ENCODE results near the gene ATP5ME.

The ATP5ME gene

DNA sequence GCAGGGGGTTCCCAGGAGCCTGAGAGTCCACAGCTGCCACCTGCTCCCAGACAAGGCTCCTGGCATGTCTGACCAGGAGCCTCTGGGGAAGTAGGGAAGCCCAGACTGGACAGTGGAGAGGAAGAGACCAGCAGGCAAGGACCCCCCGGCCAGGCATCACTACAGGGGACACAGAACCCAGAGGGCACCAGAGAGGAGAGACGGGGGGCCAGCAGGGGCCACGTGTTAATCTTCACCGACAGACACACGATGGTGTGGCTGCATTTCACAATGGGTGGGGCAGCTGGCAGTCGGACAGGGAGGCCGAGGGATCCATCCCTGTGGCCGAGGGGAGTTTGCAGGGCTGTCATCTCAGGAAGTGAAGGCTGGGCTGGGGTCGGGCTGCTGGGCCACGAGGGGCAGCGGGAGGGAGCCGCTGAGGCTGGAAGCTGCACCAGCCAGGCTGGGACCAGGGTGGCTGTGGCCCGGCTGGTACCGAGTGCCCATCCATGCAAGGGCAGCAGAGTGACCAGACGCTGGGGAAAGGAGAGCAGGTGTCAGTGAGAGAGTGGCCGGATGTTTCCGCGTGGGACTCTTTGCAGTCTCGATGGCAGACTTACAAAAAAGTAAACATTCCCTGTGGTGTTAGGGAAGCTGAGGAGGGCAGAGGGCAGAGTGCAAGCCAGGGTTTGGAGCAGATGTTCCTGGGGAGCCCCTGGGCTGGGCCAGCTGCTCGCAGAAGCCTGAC, 44.0 kb downstream of the ATP5ME start:
- Histone ChIP-seq H3K4me3 (replicated peaks; ENCODE audit: insufficient read depth, low read length) (no peak overlapping the region), H3K27me3 (ENCODE audit: insufficient read depth, poor library complexity, severe bottlenecking) (no peaks in the 10 kb centered on the region), H3K27ac (replicated peaks) (no peak overlapping the region)
- TF ChIP-seq, protein P1, sequence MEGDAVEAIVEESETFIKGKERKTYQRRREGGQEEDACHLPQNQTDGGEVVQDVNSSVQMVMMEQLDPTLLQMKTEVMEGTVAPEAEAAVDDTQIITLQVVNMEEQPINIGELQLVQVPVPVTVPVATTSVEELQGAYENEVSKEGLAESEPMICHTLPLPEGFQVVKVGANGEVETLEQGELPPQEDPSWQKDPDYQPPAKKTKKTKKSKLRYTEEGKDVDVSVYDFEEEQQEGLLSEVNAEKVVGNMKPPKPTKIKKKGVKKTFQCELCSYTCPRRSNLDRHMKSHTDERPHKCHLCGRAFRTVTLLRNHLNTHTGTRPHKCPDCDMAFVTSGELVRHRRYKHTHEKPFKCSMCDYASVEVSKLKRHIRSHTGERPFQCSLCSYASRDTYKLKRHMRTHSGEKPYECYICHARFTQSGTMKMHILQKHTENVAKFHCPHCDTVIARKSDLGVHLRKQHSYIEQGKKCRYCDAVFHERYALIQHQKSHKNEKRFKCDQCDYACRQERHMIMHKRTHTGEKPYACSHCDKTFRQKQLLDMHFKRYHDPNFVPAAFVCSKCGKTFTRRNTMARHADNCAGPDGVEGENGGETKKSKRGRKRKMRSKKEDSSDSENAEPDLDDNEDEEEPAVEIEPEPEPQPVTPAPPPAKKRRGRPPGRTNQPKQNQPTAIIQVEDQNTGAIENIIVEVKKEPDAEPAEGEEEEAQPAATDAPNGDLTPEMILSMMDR (IDR thresholded peaks at IDR 0.05; ENCODE audit: insufficient read depth, low read length), result no peak
- TF ChIP-seq POLR2AphosphoS5 (IDR thresholded peaks at IDR 0.05; ENCODE audit: low read depth), result no peak
- no peak for TF ChIP-seq GABPA (IDR thresholded peaks at IDR 0.05; ENCODE audit: low read depth)
- TF ChIP-seq, protein P2, sequence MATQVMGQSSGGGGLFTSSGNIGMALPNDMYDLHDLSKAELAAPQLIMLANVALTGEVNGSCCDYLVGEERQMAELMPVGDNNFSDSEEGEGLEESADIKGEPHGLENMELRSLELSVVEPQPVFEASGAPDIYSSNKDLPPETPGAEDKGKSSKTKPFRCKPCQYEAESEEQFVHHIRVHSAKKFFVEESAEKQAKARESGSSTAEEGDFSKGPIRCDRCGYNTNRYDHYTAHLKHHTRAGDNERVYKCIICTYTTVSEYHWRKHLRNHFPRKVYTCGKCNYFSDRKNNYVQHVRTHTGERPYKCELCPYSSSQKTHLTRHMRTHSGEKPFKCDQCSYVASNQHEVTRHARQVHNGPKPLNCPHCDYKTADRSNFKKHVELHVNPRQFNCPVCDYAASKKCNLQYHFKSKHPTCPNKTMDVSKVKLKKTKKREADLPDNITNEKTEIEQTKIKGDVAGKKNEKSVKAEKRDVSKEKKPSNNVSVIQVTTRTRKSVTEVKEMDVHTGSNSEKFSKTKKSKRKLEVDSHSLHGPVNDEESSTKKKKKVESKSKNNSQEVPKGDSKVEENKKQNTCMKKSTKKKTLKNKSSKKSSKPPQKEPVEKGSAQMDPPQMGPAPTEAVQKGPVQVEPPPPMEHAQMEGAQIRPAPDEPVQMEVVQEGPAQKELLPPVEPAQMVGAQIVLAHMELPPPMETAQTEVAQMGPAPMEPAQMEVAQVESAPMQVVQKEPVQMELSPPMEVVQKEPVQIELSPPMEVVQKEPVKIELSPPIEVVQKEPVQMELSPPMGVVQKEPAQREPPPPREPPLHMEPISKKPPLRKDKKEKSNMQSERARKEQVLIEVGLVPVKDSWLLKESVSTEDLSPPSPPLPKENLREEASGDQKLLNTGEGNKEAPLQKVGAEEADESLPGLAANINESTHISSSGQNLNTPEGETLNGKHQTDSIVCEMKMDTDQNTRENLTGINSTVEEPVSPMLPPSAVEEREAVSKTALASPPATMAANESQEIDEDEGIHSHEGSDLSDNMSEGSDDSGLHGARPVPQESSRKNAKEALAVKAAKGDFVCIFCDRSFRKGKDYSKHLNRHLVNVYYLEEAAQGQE (IDR thresholded peaks at IDR 0.05; ENCODE audit: insufficient replicate concordance, low read depth), result no peak
- no peak for TF ChIP-seq SPI1 (IDR thresholded peaks at IDR 0.05; ENCODE audit: borderline replicate concordance, low read depth)
- no peak for DNase-seq (ENCODE audit: low read depth in 1 of 2, low spot score in 1 of 2)

GRCh38 chr4:629636-629914, 44.5 kb downstream of the ATP5ME start:
- TF ChIP-seq, protein P2 (IDR thresholded peaks at IDR 0.05; ENCODE audit: insufficient replicate concordance, low read depth), result no peak
- TF ChIP-seq SPI1 (IDR thresholded peaks at IDR 0.05; ENCODE audit: borderline replicate concordance, low read depth), result no peak
- TF ChIP-seq GABPA (IDR thresholded peaks at IDR 0.05; ENCODE audit: low read depth), result no peak
- TF ChIP-seq POLR2AphosphoS5 (IDR thresholded peaks at IDR 0.05; ENCODE audit: low read depth), result no peak
- TF ChIP-seq, protein P1 (IDR thresholded peaks at IDR 0.05; ENCODE audit: insufficient read depth, low read length), result no peak
- H3K4me3 ChIP-seq (replicated peaks; ENCODE audit: insufficient read depth, low read length), result no peak overlapping the region
- no peak overlapping the region for H3K27ac ChIP-seq (replicated peaks)
- DNase-seq (ENCODE audit: low read depth in 1 of 2, low spot score in 1 of 2), result no peak
- H3K27me3 ChIP-seq (ENCODE audit: insufficient read depth, poor library complexity, severe bottlenecking), result no peaks in the 10 kb centered on the region

DNA sequence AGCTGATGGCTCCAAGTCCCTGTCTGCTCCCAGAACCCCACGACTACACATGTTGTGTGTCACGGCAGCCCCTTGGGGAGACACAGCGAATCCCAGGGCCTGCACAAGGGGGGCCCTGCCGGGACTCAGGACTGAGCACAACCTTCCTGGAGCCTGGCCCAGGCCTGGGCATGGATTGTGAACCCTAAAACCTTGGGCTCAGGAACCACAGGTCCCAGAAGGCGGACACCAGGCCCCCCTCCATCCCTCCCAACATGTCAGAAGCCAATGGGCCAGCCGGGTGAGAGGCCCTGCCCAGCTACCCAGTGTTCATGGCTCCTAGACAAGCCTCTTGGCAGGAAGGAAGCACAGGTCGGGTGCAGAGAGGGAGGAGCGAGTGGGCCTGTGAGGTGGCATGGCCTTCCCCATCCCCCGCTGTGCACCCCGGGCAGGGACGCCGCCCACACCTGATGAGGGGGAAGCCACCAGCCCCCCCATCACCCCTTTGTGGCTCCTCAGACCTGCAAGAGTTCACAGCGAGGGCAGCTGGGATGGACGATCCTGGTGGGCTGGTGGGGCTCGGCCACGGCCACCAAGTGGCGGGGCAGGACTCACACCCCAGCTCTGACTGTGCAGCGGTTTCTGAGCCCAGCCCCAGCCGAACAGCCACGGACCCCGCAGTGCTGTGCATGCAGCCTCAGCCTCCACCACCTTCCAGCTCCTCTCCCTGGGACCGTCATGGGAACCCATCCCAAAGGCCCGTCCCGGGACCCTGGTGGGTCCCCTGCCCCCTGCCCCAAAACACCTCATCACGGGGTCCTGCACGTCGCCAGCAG, 45.0 kb downstream of the ATP5ME start:
- no peak overlapping the region for H3K27ac ChIP-seq (replicated peaks)
- TF ChIP-seq, protein P2 (IDR thresholded peaks at IDR 0.05; ENCODE audit: insufficient replicate concordance, low read depth), result no peak
- TF ChIP-seq GABPA (IDR thresholded peaks at IDR 0.05; ENCODE audit: low read depth), result no peak
- no peak for TF ChIP-seq SPI1 (IDR thresholded peaks at IDR 0.05; ENCODE audit: borderline replicate concordance, low read depth)
- TF ChIP-seq, protein P1 (IDR thresholded peaks at IDR 0.05; ENCODE audit: insufficient read depth, low read length), result no peak
- TF ChIP-seq POLR2AphosphoS5 (IDR thresholded peaks at IDR 0.05; ENCODE audit: low read depth), result no peak
- H3K27me3 ChIP-seq (ENCODE audit: insufficient read depth, poor library complexity, severe bottlenecking), result no peaks in the 10 kb centered on the region
- H3K4me3 ChIP-seq (replicated peaks; ENCODE audit: insufficient read depth, low read length), result no peak overlapping the region
- DNase-seq (ENCODE audit: low read depth in 1 of 2, low spot score in 1 of 2), result no peak
